Stimulated activated naive CD8-positive, alpha-beta T cell treated with anti-CD3 and anti-CD28 coated beads, Interleukin-15, Interleukin-2, amounts not matched to agents 100 ng/mL and 50 ng/mL, for 24 hours (primary cell): ENCODE measurements around the gene SHANK1.

Experiments used
- H3K27ac Mint-ChIP-seq: one replicate; pipeline ENCODE4 v1.8.0; 2021; ENCODE audit warnings: mild to moderate bottlenecking, mixed read lengths
- H3K27me3 Mint-ChIP-seq: one replicate; pipeline ENCODE4 v1.8.0; 2021; ENCODE audit warnings: mixed read lengths
- H3K36me3 Mint-ChIP-seq: one replicate; pipeline ENCODE4 v1.8.0; 2021; ENCODE audit warnings: low read depth, mixed read lengths
- H3K4me1 Mint-ChIP-seq: one replicate; pipeline ENCODE4 v1.8.0; 2021; ENCODE audit warnings: low read depth, mixed read lengths
- H3K4me3 Mint-ChIP-seq: one replicate; pipeline ENCODE4 v1.8.0; 2021; ENCODE audit warnings: mild to moderate bottlenecking, mixed read lengths
- H3K9me3 Mint-ChIP-seq: one replicate; pipeline ENCODE4 v1.8.0; 2021; ENCODE audit warnings: mixed read lengths

Gene SHANK1

DNA sequence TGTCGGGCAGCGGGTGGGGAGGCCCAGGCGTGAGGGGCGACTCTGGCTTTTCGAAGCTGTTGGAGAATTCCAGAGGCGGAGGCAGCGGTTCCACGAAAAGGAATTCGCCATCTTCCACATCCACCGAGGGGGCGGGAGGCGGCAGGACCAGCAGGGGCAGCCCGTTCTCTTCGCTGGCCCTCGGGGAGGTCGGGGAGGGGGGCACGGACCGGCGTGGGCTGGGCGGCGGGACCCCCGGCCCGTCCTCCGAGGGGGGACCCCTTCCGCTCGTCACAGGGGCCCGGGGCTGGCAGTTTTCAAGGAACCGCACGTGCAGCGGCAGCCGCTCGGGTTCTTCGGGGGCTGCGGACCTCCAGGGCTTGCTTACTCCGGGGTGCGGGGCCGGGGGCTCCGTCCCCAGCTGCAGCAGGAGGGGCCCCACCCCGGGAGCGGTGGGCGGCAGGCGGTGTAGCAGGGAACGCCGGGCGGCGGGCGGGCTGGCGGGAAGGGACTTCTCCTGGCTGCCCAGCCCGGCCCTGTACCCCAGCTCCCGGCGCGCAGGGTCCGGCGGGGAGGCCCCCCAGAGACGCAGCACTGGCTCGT is 52.3 kb downstream of the SHANK1 start:
- Mint-ChIP-seq H3K36me3 (no peaks in the 10 kb centered on the region), H3K27me3 (peaks cover 33% of the 10 kb centered on the region), H3K4me3 (no peak overlapping the region), H3K9me3 (no peaks in the 10 kb centered on the region), H3K4me1 (no peaks in the 10 kb centered on the region), H3K27ac (no peak overlapping the region)

DNA sequence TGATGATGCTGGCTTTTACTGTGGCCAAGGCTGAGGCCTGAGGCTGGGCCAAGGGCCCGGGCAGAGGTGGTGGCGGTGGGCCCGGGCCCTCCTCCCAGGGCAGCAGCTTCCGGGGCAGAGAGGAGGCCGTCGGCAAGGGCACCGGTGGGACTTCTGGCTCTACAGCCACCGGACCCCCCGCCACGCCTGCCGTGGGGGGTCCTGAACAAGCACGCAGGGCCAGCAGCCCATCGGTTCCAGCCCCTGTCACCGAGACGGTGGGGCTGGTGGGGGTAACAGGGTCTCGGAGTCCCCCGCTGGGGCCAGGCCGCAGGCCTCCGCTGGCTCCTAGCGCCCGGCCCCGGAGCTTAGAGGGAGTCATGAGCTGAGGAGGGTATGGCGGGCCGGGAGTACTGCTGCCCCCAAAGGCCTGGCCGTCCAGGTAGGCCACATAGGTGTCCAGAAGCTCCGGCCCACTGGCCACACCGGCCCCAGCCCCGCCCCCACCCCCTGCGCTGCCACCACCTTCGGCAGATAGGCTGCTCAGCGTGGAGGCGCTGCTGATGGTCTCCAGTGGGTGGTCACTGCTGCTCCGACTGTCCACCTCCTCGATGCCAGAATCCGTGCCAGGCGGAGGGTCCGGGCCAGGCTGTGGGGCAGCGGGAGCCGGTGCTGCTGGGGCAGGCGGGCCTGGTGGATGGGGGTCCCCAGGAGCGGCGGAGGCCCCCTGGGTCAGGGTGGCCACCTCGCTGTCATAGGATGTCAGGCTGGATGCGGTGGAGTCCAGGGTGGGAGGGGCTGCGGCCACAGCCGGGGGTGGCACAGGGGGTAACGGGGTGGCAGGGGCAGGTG is 53.0 kb downstream of the SHANK1 start:
- Mint-ChIP-seq H3K4me3 (no peak overlapping the region), H3K4me1 (no peaks in the 10 kb centered on the region), H3K27me3 (peaks cover 30% of the 10 kb centered on the region), H3K9me3 (no peaks in the 10 kb centered on the region), H3K36me3 (no peaks in the 10 kb centered on the region), H3K27ac (no peak overlapping the region)

DNA sequence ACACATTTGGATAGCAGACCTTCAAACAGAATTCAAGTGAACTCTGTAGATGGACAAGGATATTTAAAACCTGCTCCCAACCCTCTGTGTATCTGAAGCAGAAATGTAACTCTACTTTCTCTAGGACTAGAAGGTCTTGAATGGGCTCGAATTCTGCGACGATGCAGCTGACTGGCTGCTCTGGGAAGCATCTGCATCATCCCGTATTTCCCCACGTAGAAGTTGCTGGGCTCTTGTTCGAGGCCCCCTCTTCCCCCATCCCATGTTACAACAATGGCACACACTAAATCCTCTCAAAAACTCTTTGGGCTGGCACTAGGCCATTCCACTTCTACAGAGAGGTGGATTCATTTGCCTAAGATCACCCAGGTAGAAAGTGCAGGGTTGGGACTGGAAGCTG is 55.4 kb downstream of the SHANK1 start:
- Mint-ChIP-seq H3K27ac (no peak overlapping the region), H3K4me3 (no peak overlapping the region), H3K4me1 (no peaks in the 10 kb centered on the region), H3K36me3 (no peaks in the 10 kb centered on the region), H3K27me3 (peaks cover 25% of the 10 kb centered on the region), H3K9me3 (no peaks in the 10 kb centered on the region)

DNA sequence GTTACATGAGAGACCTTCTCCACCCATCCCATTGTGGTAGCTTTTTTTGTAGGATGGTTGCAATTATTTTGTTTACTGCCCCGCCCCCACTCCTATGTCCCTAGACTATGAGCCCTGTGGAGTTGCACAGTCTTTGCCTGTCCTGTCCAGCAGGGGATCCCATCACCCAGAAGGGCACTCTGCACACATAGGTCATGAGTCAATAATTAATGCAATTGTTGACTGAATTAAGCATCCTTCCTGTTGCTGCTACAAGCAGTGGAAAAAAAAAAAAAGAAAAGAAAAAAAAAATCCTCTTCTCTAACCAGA is 56.2 kb downstream of the SHANK1 start:
- Mint-ChIP-seq H3K27me3 (peaks cover 23% of the 10 kb centered on the region), H3K4me1 (peaks cover 4% of the 10 kb centered on the region), H3K36me3 (no peaks in the 10 kb centered on the region), H3K4me3 (no peak overlapping the region), H3K27ac (no peak overlapping the region), H3K9me3 (no peaks in the 10 kb centered on the region)

DNA sequence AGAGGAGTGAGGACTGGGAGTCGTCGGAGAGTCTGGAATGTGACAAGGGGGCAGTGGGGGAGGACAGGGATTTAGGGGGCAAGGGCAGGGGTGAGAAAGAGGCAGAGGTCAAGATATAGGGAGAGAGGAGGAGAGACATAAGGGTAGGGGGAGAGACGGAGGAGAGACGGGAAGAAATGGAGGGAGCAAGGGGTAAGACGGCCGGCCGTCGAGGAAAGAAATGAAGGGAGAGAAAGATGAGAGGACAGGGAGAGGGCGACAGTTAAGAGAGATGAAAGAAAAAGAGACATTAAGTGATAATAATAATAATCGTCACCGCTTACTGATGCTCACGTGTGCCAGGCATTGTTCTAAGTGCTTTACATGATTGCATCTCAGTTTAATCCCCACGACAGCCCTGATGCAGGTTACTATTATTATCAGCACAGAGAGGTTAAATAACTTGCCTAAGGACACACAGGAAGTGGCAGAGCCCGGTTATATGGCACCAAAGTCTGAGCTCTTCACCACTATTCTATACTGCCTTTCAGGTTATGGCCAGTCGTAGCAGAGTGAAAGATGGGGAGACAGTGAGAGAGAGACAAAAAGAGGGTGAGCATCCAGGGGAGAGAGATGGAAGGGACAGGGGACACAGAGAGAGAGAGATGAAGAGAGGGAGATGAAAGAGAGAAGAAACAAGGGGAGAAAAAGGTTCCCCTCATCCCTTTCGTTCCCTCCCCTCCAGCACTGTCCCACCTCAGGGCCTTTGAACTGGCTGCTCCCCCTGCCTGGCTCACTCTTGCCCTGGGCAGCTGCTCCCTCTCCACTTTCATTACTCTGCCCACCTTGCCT is 56.7 kb downstream of the SHANK1 start:
- Mint-ChIP-seq H3K9me3 (no peaks in the 10 kb centered on the region), H3K4me3 (no peak overlapping the region), H3K27me3 (peaks cover 28% of the 10 kb centered on the region), H3K36me3 (no peaks in the 10 kb centered on the region), H3K27ac (no peak overlapping the region), H3K4me1 (peaks cover 10% of the 10 kb centered on the region)

DNA sequence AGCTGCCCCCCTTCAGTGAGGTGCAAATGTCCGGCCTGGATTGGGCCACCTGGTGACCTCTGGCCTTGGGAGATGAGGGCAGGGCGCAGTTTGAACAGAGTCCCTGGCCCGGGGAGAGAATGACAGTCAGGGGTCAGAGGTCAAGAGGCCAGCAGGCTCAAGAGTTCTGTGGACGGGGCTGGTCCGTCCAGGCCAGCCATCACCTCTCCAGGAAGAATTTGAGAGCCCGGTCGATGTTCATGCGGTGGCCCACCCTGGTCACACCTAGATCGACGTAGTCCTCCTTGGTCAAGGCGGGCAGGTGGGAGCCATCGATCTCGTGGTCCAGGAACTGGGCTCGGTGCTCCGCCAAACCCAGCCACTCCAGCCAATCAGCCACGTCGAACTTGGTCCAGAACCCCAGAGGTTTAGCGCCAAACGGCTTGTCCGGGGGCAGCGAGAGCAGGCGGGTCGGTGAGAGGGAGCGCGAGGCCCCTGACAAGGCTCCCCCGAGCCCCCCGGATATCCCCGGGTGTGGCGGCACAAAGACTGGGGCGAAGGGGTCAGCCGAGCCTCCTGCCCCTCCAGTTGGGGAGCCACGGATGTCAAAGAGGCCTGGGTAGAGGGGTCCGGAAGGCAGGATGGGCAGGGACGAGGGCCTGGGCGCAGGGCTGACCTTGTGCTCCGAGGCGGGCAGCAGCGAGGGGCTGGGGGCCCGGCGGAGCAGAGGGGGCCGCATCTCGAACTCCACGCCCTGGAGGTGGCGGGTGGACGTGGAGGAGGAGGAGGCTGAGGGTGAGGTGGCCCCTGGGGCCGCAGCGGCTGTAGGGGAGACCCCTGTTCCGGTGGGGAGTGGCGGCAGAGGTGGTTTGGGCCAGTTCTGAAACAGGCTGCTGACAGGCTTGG is 57.6 kb downstream of the SHANK1 start:
- Mint-ChIP-seq H3K9me3 (no peaks in the 10 kb centered on the region), H3K27me3 (peaks cover 36% of the 10 kb centered on the region), H3K27ac (no peak overlapping the region)

DNA sequence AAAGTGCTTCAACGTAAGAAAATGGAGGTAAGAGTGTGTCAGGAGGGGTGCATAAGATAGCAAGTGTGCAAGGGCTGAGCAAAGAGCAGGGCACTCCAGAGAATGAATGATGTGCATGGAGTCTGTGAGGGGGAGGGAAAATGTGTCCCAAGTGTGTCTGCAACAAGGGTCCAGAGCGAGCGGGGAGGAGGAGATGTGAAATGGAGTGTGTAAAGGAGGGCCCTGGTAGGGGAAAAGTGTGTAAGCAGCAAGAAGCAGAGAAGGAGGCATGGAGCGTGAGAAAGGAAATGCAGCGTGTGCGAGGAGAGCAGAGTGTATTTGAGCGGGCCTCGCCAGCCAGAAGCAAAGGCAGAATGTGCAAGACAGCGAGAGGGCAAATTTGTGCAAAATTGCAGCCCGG is 58.6 kb downstream of the SHANK1 start:
- H3K9me3 Mint-ChIP-seq, result peaks cover 4% of the 10 kb centered on the region
- peaks cover 18% of the 10 kb centered on the region for H3K4me1 Mint-ChIP-seq
- H3K4me3 Mint-ChIP-seq, result no peak overlapping the region
- no peaks in the 10 kb centered on the region for H3K36me3 Mint-ChIP-seq
- H3K27me3 Mint-ChIP-seq, result peaks cover 44% of the 10 kb centered on the region
- no peak overlapping the region for H3K27ac Mint-ChIP-seq

More for the DNA sequence above, 57.6 kb downstream of the SHANK1 start:
- Mint-ChIP-seq H3K36me3 (no peaks in the 10 kb centered on the region), H3K4me3 (no peak overlapping the region), H3K4me1 (peaks cover 18% of the 10 kb centered on the region)

DNA sequence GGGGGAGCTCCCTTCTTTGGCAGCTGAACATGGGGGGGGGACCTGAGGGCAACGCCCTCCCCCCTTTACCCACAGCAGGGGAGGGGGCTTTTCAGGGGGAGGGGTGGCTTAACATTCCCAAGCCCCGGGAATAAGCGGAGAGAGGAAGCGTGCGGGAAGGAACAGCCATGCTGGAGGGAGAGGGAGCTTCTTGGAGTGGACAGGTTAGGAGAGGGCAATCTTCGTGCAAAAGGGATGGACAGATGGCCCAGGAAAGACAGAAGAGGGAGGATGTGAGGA is 59.6 kb downstream of the SHANK1 start:
- H3K9me3 Mint-ChIP-seq, result peaks cover 6% of the 10 kb centered on the region
- H3K4me3 Mint-ChIP-seq, result no peak overlapping the region

DNA sequence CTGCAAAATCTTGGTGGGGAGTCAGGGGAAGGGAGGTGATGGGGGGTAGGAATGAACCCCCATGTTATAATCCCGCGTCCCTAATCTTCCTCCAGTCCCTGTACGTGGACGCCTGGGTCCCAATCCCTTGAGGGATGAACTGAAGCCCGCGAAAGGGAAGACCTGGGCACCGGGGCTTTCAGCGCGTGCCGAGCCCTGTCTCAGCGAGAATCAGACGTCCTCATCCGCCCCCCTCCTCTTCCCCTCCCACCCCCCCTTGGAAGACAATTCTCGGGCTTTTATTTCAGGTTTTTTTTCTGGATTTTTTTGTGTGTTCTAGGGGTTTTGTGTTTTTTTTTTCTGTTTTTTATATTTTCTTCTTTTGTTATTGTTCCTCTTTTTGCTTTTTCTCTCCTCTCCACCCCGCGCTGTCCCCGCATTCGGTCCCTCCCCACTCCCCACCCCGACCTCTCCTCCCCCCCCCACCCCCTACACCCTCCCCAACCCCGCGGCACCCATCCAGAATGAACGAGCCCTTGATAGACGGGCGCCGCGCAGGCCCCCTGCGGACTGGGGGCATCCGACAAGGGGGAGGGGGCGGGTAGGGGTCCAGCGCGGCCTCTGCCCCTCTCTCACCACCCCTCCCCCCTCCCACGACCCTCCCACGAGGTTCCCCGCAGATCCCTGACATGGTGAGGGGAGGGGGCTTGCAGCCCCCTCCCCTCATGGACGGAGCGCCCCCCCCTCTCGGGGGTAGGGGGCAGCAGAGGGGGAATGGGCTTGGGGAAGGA is 60.1 kb downstream of the SHANK1 start:
- Mint-ChIP-seq H3K4me1 (peaks cover 18% of the 10 kb centered on the region), H3K4me3 (peak overlapping the region; percentile 53), H3K36me3 (no peaks in the 10 kb centered on the region), H3K27ac (no peak overlapping the region), H3K9me3 (peaks cover 6% of the 10 kb centered on the region), H3K27me3 (peaks cover 55% of the 10 kb centered on the region)

More for the DNA sequence above, 59.6 kb downstream of the SHANK1 start:
- peaks cover 18% of the 10 kb centered on the region for H3K4me1 Mint-ChIP-seq
- peaks cover 53% of the 10 kb centered on the region for H3K27me3 Mint-ChIP-seq
- H3K27ac Mint-ChIP-seq, result no peak overlapping the region
- no peaks in the 10 kb centered on the region for H3K36me3 Mint-ChIP-seq

DNA sequence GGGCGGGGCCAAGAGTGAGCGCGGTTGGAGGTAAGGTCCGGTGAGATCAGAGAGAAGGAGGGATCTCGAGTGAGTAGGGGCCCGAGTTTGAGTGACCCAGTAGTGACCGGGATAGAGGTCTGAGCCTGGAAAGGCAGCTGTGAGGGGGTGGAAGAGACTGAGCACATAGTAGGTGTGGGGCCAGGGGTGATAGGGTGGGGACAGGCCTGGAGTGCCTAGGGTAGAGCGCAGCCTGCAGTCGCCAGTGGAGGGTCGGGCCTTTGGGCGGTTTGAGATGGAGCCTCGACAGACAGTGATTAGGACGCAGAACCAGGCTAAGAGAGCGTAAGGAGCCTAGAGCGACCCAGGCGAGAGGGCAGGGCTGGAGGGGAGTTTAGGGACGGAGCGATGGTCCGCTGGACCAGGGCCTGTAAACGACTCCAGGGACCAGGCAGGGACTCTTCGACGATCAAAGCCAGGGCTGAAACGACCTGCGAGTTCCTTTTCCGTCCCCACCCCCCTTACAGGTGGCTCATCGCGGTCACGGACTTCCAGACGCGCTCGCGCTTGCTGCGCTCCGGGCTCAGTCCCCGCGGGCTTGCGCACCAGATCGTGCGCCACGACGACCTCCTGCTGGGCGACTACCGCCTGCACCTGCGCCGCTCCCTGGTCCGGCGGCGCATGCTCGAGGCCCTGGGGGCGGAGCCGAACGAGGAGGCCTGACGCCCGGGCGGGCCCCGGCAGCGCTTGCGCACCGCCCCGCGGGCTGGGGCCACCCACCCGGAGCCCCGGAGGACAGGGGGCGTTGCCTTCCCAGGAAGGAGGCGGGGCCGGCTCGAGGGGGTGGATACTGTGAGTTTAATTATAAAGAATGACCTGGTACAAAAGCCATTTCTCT is 60.9 kb downstream of the SHANK1 start:
- Mint-ChIP-seq H3K36me3 (no peaks in the 10 kb centered on the region), H3K9me3 (peaks cover 6% of the 10 kb centered on the region), H3K4me1 (peaks cover 18% of the 10 kb centered on the region), H3K4me3 (peak overlapping the region; percentile 83), H3K27me3 (peaks cover 63% of the 10 kb centered on the region), H3K27ac (peak overlapping the region; percentile 86)

DNA sequence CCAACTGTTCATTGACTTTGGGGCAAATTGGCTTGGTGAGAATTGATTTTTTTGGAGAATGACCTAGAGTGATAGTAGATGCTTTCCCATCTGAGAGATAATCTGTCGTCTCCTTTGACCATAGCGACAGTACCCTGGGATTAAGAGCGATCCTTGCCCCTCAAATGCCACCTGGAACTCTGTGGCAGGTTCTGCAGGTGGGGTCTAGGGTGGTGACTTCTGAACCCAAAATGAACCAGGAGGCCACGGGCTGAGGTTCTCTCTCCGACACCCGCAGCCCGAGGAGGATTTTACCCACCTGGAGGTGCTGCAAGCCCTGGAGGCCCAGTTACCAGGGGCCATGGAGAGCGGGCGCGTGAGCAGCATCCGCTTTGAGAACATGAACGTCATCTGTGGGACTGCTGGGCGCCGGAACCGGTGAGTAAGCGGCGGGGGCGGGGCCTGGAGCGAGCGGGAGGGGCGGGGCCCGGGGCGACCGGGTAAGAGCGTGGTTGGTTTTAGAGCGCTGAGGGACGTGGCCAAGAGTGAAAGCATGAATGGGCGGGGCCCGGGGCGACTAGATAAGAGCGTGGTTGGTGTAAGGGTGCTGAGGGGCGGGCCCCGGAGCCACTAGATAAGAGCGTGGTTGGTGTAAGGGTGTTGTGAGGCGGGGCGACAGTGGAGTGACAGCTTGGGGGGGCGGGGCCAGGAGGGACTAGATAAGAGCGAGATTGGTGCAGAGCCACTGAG is 61.7 kb downstream of the SHANK1 start:
- Mint-ChIP-seq H3K27ac (peak overlapping the region; percentile 86), H3K9me3 (peaks cover 6% of the 10 kb centered on the region), H3K27me3 (peaks cover 64% of the 10 kb centered on the region), H3K36me3 (no peaks in the 10 kb centered on the region), H3K4me1 (peaks cover 18% of the 10 kb centered on the region), H3K4me3 (peak overlapping the region; percentile 83)

DNA sequence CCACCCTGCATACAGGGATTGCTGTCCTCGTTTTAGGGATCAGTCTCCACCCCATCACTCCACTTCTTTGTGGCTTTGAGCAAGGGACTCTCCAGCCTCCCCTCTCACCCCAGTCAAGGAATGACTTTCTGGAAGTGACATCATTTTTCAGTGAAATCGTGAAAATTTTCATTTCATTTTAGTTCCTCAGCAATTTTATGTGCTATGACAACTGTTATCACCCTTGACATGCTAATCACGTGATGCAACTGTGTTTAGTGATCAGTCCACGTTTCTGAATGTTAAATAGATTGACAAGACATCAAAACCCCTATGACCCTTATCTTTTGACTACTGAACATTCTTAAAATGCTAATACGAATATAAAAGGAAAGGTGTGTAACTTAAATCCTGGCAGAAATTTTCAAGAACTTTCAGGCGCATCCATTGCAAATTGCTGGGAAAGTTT is 62.4 kb downstream of the SHANK1 start:
- H3K27me3 Mint-ChIP-seq, result peaks cover 70% of the 10 kb centered on the region
- no peaks in the 10 kb centered on the region for H3K36me3 Mint-ChIP-seq
- peak overlapping the region; percentile 75 for H3K27ac Mint-ChIP-seq
- peaks cover 6% of the 10 kb centered on the region for H3K9me3 Mint-ChIP-seq
- H3K4me1 Mint-ChIP-seq, result peaks cover 18% of the 10 kb centered on the region
- H3K4me3 Mint-ChIP-seq, result peak overlapping the region; percentile 73

DNA sequence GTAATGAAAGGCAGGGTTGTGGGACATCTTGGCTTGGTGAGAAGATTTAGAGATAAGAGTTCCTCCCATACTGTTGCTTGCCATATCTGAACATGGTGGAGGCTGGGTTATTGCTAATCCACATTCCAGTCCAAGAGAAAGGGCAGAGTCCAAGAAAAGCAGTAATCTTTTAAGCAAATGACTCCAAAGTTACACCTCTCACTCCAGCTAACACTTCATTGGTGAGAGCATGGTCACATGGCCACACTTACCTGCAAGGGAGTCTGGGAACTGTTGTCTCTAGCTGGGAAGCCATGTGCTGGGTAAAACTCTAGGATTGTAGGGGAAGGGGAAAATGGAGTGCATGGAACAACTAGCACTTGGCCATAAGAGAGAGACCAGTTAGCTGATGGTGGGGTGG is 64.7 kb downstream of the SHANK1 start:
- H3K36me3 Mint-ChIP-seq, result no peaks in the 10 kb centered on the region
- H3K9me3 Mint-ChIP-seq, result peaks cover 6% of the 10 kb centered on the region
- H3K4me3 Mint-ChIP-seq, result no peak overlapping the region
- no peak overlapping the region for H3K27ac Mint-ChIP-seq
- H3K4me1 Mint-ChIP-seq, result peaks cover 18% of the 10 kb centered on the region
- peaks cover 64% of the 10 kb centered on the region for H3K27me3 Mint-ChIP-seq
